Epithelial cell of esophagus (primary cell): ENCODE results near the gene ITPKB.

ENCODE experiments used
- DNase-seq: peaks from one replicate; pipeline ENCODE4 v3.0.0; 2010; ENCODE audit warnings: low read depth
- H3K4me3 ChIP-seq: 2 replicates; pipeline ENCODE4 v1.5.1; 2011; ENCODE audit warnings: mild to moderate bottlenecking, low read length, control low read depth
- CTCF ChIP-seq: IDR thresholded peaks from 2 replicates; pipeline ENCODE4 v1.5.1; 2011; ENCODE audit warnings: low read depth, mild to moderate bottlenecking, low read length, control low read depth, inconsistent platforms; ENCODE audit not compliant: insufficient read depth; ENCODE audit errors: missing control alignments

The ITPKB gene

GRCh38 chr1:226712742-226713419, 26.2 kb downstream of the ITPKB start:
- no peak overlapping the region for H3K4me3 ChIP-seq

GRCh38 chr1:226711976-226712741, 26.9 kb downstream of the ITPKB start:
- H3K4me3 ChIP-seq, result no peak overlapping the region
- DNase-seq, result no peak
- TF ChIP-seq CTCF, result no peak

More at GRCh38 chr1:226712742-226713419, 26.2 kb downstream of the ITPKB start:
- no peak for DNase-seq
- TF ChIP-seq CTCF, result no peak

GRCh38 chr1:226710501-226710900, 28.6 kb downstream of the ITPKB start:
- no peak for TF ChIP-seq CTCF
- no peak overlapping the region for H3K4me3 ChIP-seq
- peak; percentile 68 for DNase-seq

GRCh38 chr1:226709953-226710352, 29.1 kb downstream of the ITPKB start:
- DNase-seq, result no peak
- H3K4me3 ChIP-seq, result no peak overlapping the region
- no peak for TF ChIP-seq CTCF

- no peak for DNase-seq
- no peak overlapping the region for H3K4me3 ChIP-seq
- TF ChIP-seq CTCF, result no peak
These were observed 30.1 kb downstream of the ITPKB start for GRCh38 chr1:226708967-226709396.

GRCh38 chr1:226708342-226708780, 30.7 kb downstream of the ITPKB start:
- no peak for TF ChIP-seq CTCF
- H3K4me3 ChIP-seq, result no peak overlapping the region
- DNase-seq, result peak; percentile 90
